HEK293 (cell line): ENCODE data around the gene ENPEP.

Experiments
- CTCF ChIA-PET: fragments of 350-600 bp; formaldehyde crosslinking; extraction: SDS; loops from one replicate; lab custom pipeline; 2021; ENCODE audit warnings: antibody characterized with exemption; lab: Yijun Ruan, JAX
- POLR2A ChIA-PET: fragments of 300-600 bp; formaldehyde crosslinking; extraction: SDS; loops from one replicate; lab custom pipeline; 2020; ENCODE audit warnings: antibody characterized with exemption, inconsistent platforms; lab: Yijun Ruan, JAX
- H3K27ac ChIP-seq: fragments of 200-500 bp; sonication (Bioruptor generic); 2 replicates; pipeline ENCODE4 v1.5.1; 2014; ENCODE audit warnings: low read depth, low read length, control low read depth, inconsistent platforms; ENCODE audit errors: extremely low read depth
- H3K36me3 ChIP-seq, 2 experiments: fragments of 200-500 bp in 1 of 2; sonication (Bioruptor generic) in 1 of 2; 1 replicate in 1 of 2; 2 replicates in 1 of 2; pipeline ENCODE4 v1.5.1; 2014 to 2017; ENCODE audit warnings: inconsistent platforms in 2 of 2, low read length in 2 of 2; ENCODE audit not compliant: control insufficient read depth in 2 of 2, insufficient read depth in 1 of 2
- H3K4me1 ChIP-seq: fragments of 200-500 bp; sonication (Bioruptor generic); 2 replicates; pipeline ENCODE4 v1.5.1; 2014; ENCODE audit warnings: mild to moderate bottlenecking, low read length, inconsistent platforms; ENCODE audit not compliant: control insufficient read depth, insufficient read depth
- H3K4me3 ChIP-seq: 2 replicates; pipeline ENCODE4 v1.5.1; 2011; ENCODE audit warnings: low read depth, mild to moderate bottlenecking, control low read depth, low read length, moderate library complexity
- H3K9me3 ChIP-seq: fragments of 200-500 bp; sonication (Bioruptor generic); 2 replicates; pipeline ENCODE4 v1.5.1; 2014; ENCODE audit warnings: low read depth, low read length, inconsistent platforms; ENCODE audit not compliant: control insufficient read depth, insufficient read depth
- GFI1B ChIP-seq: fragments of 450-650 bp; formaldehyde crosslinking; IDR thresholded peaks from 2 replicates; pipeline ENCODE4 v1.5.1; 2016; ENCODE audit warnings: missing biosample characterization, missing genetic modification characterization
- GLI4 ChIP-seq: fragments of 450-650 bp; formaldehyde crosslinking; IDR thresholded peaks from 2 replicates; pipeline ENCODE4 v1.5.1; 2016; ENCODE audit warnings: missing biosample characterization, missing genetic modification characterization
- HIC1 ChIP-seq: fragments of 450-650 bp; formaldehyde crosslinking; IDR thresholded peaks from 2 replicates; pipeline ENCODE4 v1.5.1; 2016; ENCODE audit warnings: missing biosample characterization, missing genetic modification characterization
- KLF7 ChIP-seq: fragments of 450-650 bp; formaldehyde crosslinking; IDR thresholded peaks from 2 replicates; pipeline ENCODE4 v1.5.1; 2016; ENCODE audit warnings: missing biosample characterization, missing genetic modification characterization, borderline replicate concordance
- KLF9 ChIP-seq: fragments of 450-650 bp; formaldehyde crosslinking; IDR thresholded peaks from 2 replicates; pipeline ENCODE4 v1.5.1; 2016; ENCODE audit warnings: missing biosample characterization, missing genetic modification characterization, low read depth
- PBX3 ChIP-seq: sonication (generic); formaldehyde crosslinking; IDR thresholded peaks from 2 replicates; pipeline ENCODE4 v1.8.1; 2022; ENCODE audit warnings: mild to moderate bottlenecking, moderate library complexity, missing genetic modification reagents
- TRIM28 ChIP-seq: IDR thresholded peaks from 2 replicates; pipeline ENCODE4 v1.6.1; 2011; ENCODE audit warnings: low read length, control low read depth, borderline replicate concordance
- ZBTB20 ChIP-seq: fragments of 450-650 bp; formaldehyde crosslinking; IDR thresholded peaks from 2 replicates; pipeline ENCODE4 v1.5.1; 2016; ENCODE audit warnings: missing biosample characterization, missing genetic modification characterization
- ZBTB6 ChIP-seq: fragments of 450-650 bp; formaldehyde crosslinking; IDR thresholded peaks from 2 replicates; pipeline ENCODE4 v1.5.1; 2017; ENCODE audit warnings: missing biosample characterization, missing genetic modification characterization
- ZEB2 ChIP-seq: fragments of 450-650 bp; formaldehyde crosslinking; IDR thresholded peaks from 2 replicates; pipeline ENCODE4 v1.5.1; 2016; ENCODE audit warnings: missing biosample characterization, missing genetic modification characterization
- ZFP3 ChIP-seq: fragments of 450-650 bp; formaldehyde crosslinking; IDR thresholded peaks from 2 replicates; pipeline ENCODE4 v1.5.1; 2016; ENCODE audit warnings: low read depth, missing biosample characterization, missing genetic modification characterization
- ZNF121 ChIP-seq: fragments of 450-650 bp; formaldehyde crosslinking; IDR thresholded peaks from 2 replicates; pipeline ENCODE4 v1.5.1; 2016; ENCODE audit warnings: missing biosample characterization, missing genetic modification characterization
- ZNF132 ChIP-seq: fragments of 450-650 bp; formaldehyde crosslinking; IDR thresholded peaks from 2 replicates; pipeline ENCODE4 v1.5.1; 2017; ENCODE audit warnings: missing biosample characterization, missing genetic modification characterization, borderline replicate concordance
- ZNF138 ChIP-seq: fragments of 450-650 bp; formaldehyde crosslinking; IDR thresholded peaks from 2 replicates; pipeline ENCODE4 v1.5.1; 2016; ENCODE audit warnings: missing biosample characterization, missing genetic modification characterization, borderline replicate concordance
- ZNF174 ChIP-seq: fragments of 450-650 bp; formaldehyde crosslinking; IDR thresholded peaks from 2 replicates; pipeline ENCODE4 v1.5.0; 2017; ENCODE audit warnings: missing biosample characterization, mild to moderate bottlenecking, missing genetic modification characterization
- ZNF239 ChIP-seq: fragments of 450-650 bp; formaldehyde crosslinking; IDR thresholded peaks from 2 replicates; pipeline ENCODE4 v1.5.1; 2016; ENCODE audit warnings: missing biosample characterization, missing genetic modification characterization
- ZNF335 ChIP-seq: fragments of 450-650 bp; formaldehyde crosslinking; conservative IDR thresholded peaks from 2 replicates; pipeline ENCODE4 v1.5.1; 2016; ENCODE audit warnings: missing biosample characterization, missing genetic modification characterization
- ZNF366 ChIP-seq: fragments of 450-650 bp; formaldehyde crosslinking; conservative IDR thresholded peaks from 2 replicates; pipeline ENCODE4 v1.5.1; 2016; ENCODE audit warnings: missing biosample characterization, missing genetic modification characterization
- ZNF501 ChIP-seq: fragments of 450-650 bp; formaldehyde crosslinking; IDR thresholded peaks from 2 replicates; pipeline ENCODE4 v1.5.1; 2016; ENCODE audit warnings: missing biosample characterization, missing genetic modification characterization
- ZNF513 ChIP-seq: fragments of 450-650 bp; IDR thresholded peaks from 2 replicates; pipeline ENCODE4 v1.5.1; 2018; ENCODE audit warnings: missing biosample characterization, missing genetic modification characterization
- ZNF677 ChIP-seq: fragments of 450-650 bp; IDR thresholded peaks from 2 replicates; pipeline ENCODE4 v1.5.0; 2018; ENCODE audit warnings: missing biosample characterization, mild to moderate bottlenecking, missing genetic modification characterization, moderate library complexity
- ZNF768 ChIP-seq: fragments of 450-650 bp; formaldehyde crosslinking; IDR thresholded peaks from 2 replicates; pipeline ENCODE4 v1.5.1; 2018; ENCODE audit warnings: missing biosample characterization, mild to moderate bottlenecking, missing genetic modification characterization
- ZNF837 ChIP-seq: fragments of 450-650 bp; formaldehyde crosslinking; IDR thresholded peaks from 2 replicates; pipeline ENCODE4 v1.5.1; 2016; ENCODE audit warnings: missing biosample characterization, missing genetic modification characterization
- ZSCAN4 ChIP-seq: fragments of 450-650 bp; formaldehyde crosslinking; IDR thresholded peaks from 2 replicates; pipeline ENCODE4 v1.5.1; 2017; ENCODE audit warnings: missing biosample characterization, missing genetic modification characterization

Gene ENPEP

GRCh38 chr4:110498420-110498819, 22.5 kb downstream of the ENPEP start:
- ChIA-PET POLR2A (no interaction called here), CTCF (interaction anchor here (0.5 to 1.0 kb wide), 2 partner anchors 13 to 18 kb away, joined by 3 read pairs; no protein-coding TSS in a partner anchor)
- H3K36me3 ChIP-seq: no peaks in the 10 kb centered on the region
- H3K4me3 ChIP-seq: no peak overlapping the region
- TF ChIP-seq ZFP3 (no peak), PBX3 (CRISPR knock-in tag) (no peak), GLI4 (tag by site-specific recombination) (no peak), ZNF132 (tag by site-specific recombination) (no peak), ZBTB6 (tag by site-specific recombination) (no peak), GFI1B (tag by site-specific recombination) (no peak), ZNF768 (tag by site-specific recombination) (no peak)
- H3K4me1 ChIP-seq: 0 out of 2 replicates have a peak, but pooled peaks cover 1% of the 10 kb centered on the region
- no peaks in the 10 kb centered on the region for H3K9me3 ChIP-seq
- no peak overlapping the region for H3K27ac ChIP-seq

GRCh38 chr4:110499126-110499525, 23.2 kb downstream of the ENPEP start:
- Histone ChIP-seq H3K4me1 (0 out of 2 replicates have a peak, but pooled peaks cover 2% of the 10 kb centered on the region), H3K27ac (no peak overlapping the region)
- TF ChIP-seq ZNF335 (tag by site-specific recombination) (no peak), HIC1 (tag by site-specific recombination) (no peak), ZNF239 (tag by site-specific recombination) (no peak), ZEB2 (tag by site-specific recombination) (no peak), ZNF677 (tag by site-specific recombination) (no peak), ZNF837 (tag by site-specific recombination) (no peak), KLF9 (tag by site-specific recombination) (no peak), ZBTB20 (no peak), ZSCAN4 (tag by site-specific recombination) (no peak), ZNF768 (tag by site-specific recombination) (no peak), ZNF121 (no peak), ZNF138 (tag by site-specific recombination) (no peak), KLF7 (tag by site-specific recombination) (no peak), TRIM28 (no peak), ZBTB6 (tag by site-specific recombination) (no peak), ZNF366 (no peak), ZNF513 (tag by site-specific recombination) (no peak), ZNF174 (tag by site-specific recombination) (no peak), ZNF501 (tag by site-specific recombination) (no peak)
- TF ChIP-seq, all 188 proteins: peak for 0
- Histone ChIP-seq H3K9me3 (no peaks in the 10 kb centered on the region), H3K36me3 (no peaks in the 10 kb centered on the region), H3K4me3 (no peak overlapping the region)
- ChIA-PET POLR2A (no interaction called here), CTCF (interaction anchor here (1.3 kb wide), 1 partner anchor 10 kb away, joined by 3 read pairs; no protein-coding TSS in a partner anchor)
